HEK293T (cell line): ENCODE results near the gene CCDC187.

ENCODE experiments used
- ELF4 ChIP-seq: fragments of 450-650 bp; IDR thresholded peaks from 2 replicates; pipeline ENCODE4 v1.6.1; 2017; ENCODE audit warnings: antibody characterized with exemption
- FOXA1 ChIP-seq: fragments of 450-650 bp; IDR thresholded peaks from 2 replicates; pipeline ENCODE4 v1.6.1; 2016; ENCODE audit warnings: mild to moderate bottlenecking
- SP1 ChIP-seq: fragments of 450-650 bp; IDR thresholded peaks from 2 replicates; pipeline ENCODE4 v1.6.1; 2017
- SUZ12 ChIP-seq: fragments of 450-650 bp; IDR thresholded peaks from 2 replicates; pipeline ENCODE4 v1.6.1; 2016; ENCODE audit warnings: mild to moderate bottlenecking

GRCh38 chr9:136273921-136274785 is 29.7 kb downstream of the CCDC187 start:
- TF ChIP-seq SUZ12 (no peak), FOXA1 (no peak), ELF4 (no peak), SP1 (no peak)
